Keratinocyte (primary cell): ENCODE data around the gene MRPL9. TPM values are rescaled to one million over a fixed set of nuclear protein-coding genes. Genes with fewer than 3 reads are reported as not detected.

Source experiments
- DNase-seq: peaks from one replicate; pipeline ENCODE4 v3.0.0-alpha.2; 2011; ENCODE audit warnings: low read depth, missing footprints, low spot score
- FAIRE-seq: peaks from 2 replicates; lab custom pipeline; 2011; peaks lifted over from hg19 to GRCh38; lab: Jason Lieb, UNC
- H2AFZ ChIP-seq: 2 replicates; pipeline ENCODE4 v1.6.0; 2012; ENCODE audit warnings: low read length, control low read depth, inconsistent platforms; ENCODE audit not compliant: control insufficient read depth
- H3K27ac ChIP-seq: 2 replicates; pipeline ENCODE4 v1.5.1; 2011; ENCODE audit warnings: low read length; ENCODE audit not compliant: control insufficient read depth, insufficient read depth
- H3K27me3 ChIP-seq: 3 replicates; pipeline ENCODE4 v1.6.0; 2011; ENCODE audit warnings: low read length; ENCODE audit not compliant: control insufficient read depth, insufficient read depth; ENCODE audit errors: extremely low read depth
- H3K36me3 ChIP-seq, 2 experiments: 2 replicates in 1 of 2; 3 replicates in 1 of 2; pipeline ENCODE4 v1.5.1; 2011; ENCODE audit warnings: low read length in 2 of 2, mild to moderate bottlenecking in 1 of 2; ENCODE audit not compliant: control insufficient read depth in 2 of 2, insufficient read depth in 2 of 2; ENCODE audit errors: extremely low read depth in 1 of 2
- H3K4me1 ChIP-seq: 3 replicates; pipeline ENCODE4 v1.5.1; 2011; ENCODE audit warnings: low read length; ENCODE audit not compliant: control insufficient read depth, insufficient read depth; ENCODE audit errors: extremely low read depth
- H3K4me2 ChIP-seq: 3 replicates; pipeline ENCODE4 v1.6.0; 2011; ENCODE audit warnings: low read depth, low read length; ENCODE audit not compliant: control insufficient read depth, insufficient read depth; ENCODE audit errors: extremely low read depth
- H3K4me3 ChIP-seq, 3 experiments: fragments of 200-600 bp in 1 of 3; sonication (generic) in 1 of 3; 2 replicates in 2 of 3; 3 replicates in 1 of 3; pipeline ENCODE4 v1.5.1; 2011 to 2016; ENCODE audit warnings: low read length in 3 of 3, mild to moderate bottlenecking in 3 of 3, control low read depth in 2 of 3, inconsistent platforms in 1 of 3, low read depth in 1 of 3, mixed read lengths in 1 of 3, mixed run types in 1 of 3, moderate library complexity in 1 of 3; ENCODE audit not compliant: control insufficient read depth in 2 of 3, insufficient read depth in 2 of 3; ENCODE audit errors: extremely low read depth in 1 of 3
- H3K79me2 ChIP-seq: 2 replicates; pipeline ENCODE4 v1.6.0; 2012; ENCODE audit warnings: low read length; ENCODE audit not compliant: control insufficient read depth, insufficient read depth
- H3K9ac ChIP-seq: 3 replicates; pipeline ENCODE4 v1.6.0; 2011; ENCODE audit warnings: low read length; ENCODE audit not compliant: control insufficient read depth, insufficient read depth; ENCODE audit errors: extremely low read depth
- H3K9me1 ChIP-seq: 3 replicates; pipeline ENCODE4 v1.6.0; 2011; ENCODE audit warnings: low read length; ENCODE audit not compliant: control insufficient read depth, insufficient read depth; ENCODE audit errors: extremely low read depth
- H3K9me3 ChIP-seq: 2 replicates; pipeline ENCODE4 v1.5.1; 2012; ENCODE audit warnings: low read depth, low read length; ENCODE audit not compliant: control insufficient read depth
- H4K20me1 ChIP-seq: 3 replicates; pipeline ENCODE4 v1.6.0; 2011; ENCODE audit warnings: low read length; ENCODE audit not compliant: control insufficient read depth, insufficient read depth; ENCODE audit errors: extremely low read depth
- CTCF ChIP-seq, 3 experiments: IDR thresholded peaks in 1 of 3; conservative IDR thresholded peaks in 1 of 3; optimal IDR thresholded peaks in 1 of 3; 2 replicates in 2 of 3; 3 replicates in 1 of 3; pipeline versions ENCODE3 to v1.5.1; 2011; ENCODE audit warnings: low read length in 3 of 3, mild to moderate bottlenecking in 3 of 3, moderate library complexity in 2 of 3, control low read depth in 1 of 3, inconsistent platforms in 1 of 3; ENCODE audit not compliant: insufficient read depth in 2 of 3; ENCODE audit errors: extremely low read depth in 1 of 3
- EZH2 ChIP-seq: IDR thresholded peaks from one replicate; pipeline ENCODE4 v1.6.1; 2012; ENCODE audit warnings: inconsistent platforms, mild to moderate bottlenecking, low read length, moderate library complexity
- dilution Hi-C: fragments of 300-500 bp; cut with MboI; formaldehyde crosslinking; loops from one replicate; pipeline ENCODE4 v1.7.0; 2020; ENCODE audit warnings: low sequenced_read_pairs; ENCODE audit not compliant: extremely low pct_ligation_motif_present
- polyA plus RNA-seq, 5 experiments: library from polyadenylated mRNA; depleted of rRNA in 3 of 5; stranded (reverse) in 3 of 5; stranded (forward) in 1 of 5; unstranded in 1 of 5; fragments of >200 nt; gene quantifications; 1 replicate in 1 of 5; 2 replicates in 3 of 5; 3 replicates in 1 of 5; pipeline versions ENCODE4 v1.2.1 to v1.2.3, GENCODE V29; 2011 to 2012; ENCODE audit warnings: missing spikeins in 2 of 5, low read depth in 1 of 5, low replicate concordance in 1 of 5

MRPL9 gene
- polyA plus RNA-seq, 1 donor (not counting 4 experiments of a cell fraction or from before 2014, with no cell fraction given): 125 TPM

DNA sequence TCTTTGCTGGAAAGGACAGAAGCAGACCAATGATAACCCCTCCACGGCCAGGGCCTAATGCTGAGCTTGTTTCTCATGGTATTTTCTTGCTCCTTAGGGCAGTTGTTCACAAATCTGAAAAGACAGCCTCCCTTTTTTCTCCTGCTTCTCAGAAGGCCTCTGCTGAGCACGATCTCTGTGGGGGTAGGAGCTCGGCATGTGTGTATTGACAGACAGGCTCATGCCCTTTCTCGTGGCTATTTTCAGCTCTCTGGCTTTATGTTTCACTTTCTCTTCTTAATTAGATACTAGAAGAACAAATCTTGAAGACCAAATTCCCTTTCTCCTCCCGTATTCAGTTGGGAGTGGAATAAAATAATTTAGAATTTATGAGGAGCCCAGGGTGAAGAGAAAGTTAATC, 42.7 kb downstream of the MRPL9 start:
- dilution Hi-C loops: no loop called here
- H3K36me3 ChIP-seq: no peaks in the 10 kb centered on the region
- DNase-seq (no peak), FAIRE-seq (no peak)
- no peak overlapping the region for H3K9ac ChIP-seq
- no peak for TF ChIP-seq EZH2
- TF ChIP-seq CTCF (optimal IDR thresholded peaks at IDR 0.05 in 1 of 3, IDR thresholded peaks at IDR 0.05 in 1 of 3, conservative IDR thresholded peaks at IDR 0.05 in 1 of 3; ENCODE audit: extremely low read depth in 1 of 3, insufficient read depth in 2 of 3, low read length in 3 of 3): no peak
- no peaks in the 10 kb centered on the region for H3K79me2 ChIP-seq
- H3K9me1 ChIP-seq: no peaks in the 10 kb centered on the region
- no peaks in the 10 kb centered on the region for H3K9me3 ChIP-seq
- H3K27me3 ChIP-seq: peaks cover 59% of the 10 kb centered on the region
- H3K27ac ChIP-seq: no peak overlapping the region
- H2AFZ ChIP-seq: no peak overlapping the region
- H3K4me1 ChIP-seq: peaks cover 4% of the 10 kb centered on the region
- H3K4me2 ChIP-seq: peak overlapping the region; percentile 49
- no peak overlapping the region for H3K4me3 ChIP-seq
- H4K20me1 ChIP-seq: no peaks in the 10 kb centered on the region

DNA sequence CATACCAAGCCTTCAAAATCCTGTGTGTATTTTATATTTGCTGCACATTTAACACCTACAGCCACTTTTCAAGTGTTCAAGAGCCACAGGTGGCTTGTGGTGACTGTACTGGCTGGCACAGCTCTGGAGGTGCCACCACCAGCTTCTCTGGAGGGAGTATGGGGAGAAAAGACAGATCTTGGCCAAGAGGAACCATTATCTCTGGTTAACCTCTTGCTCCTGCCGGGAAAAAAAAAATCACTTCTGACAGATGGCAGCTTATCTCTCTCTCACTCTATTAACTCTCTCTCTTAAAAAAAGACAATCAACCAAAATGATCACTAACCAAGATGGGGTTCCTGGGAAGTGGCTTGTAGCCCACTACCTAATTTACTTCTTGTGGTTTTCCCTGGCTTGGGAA, 43.2 kb downstream of the MRPL9 start:
- peaks cover 63% of the 10 kb centered on the region for H3K27me3 ChIP-seq
- no peak for TF ChIP-seq EZH2
- TF ChIP-seq CTCF (optimal IDR thresholded peaks at IDR 0.05 in 1 of 3, IDR thresholded peaks at IDR 0.05 in 1 of 3, conservative IDR thresholded peaks at IDR 0.05 in 1 of 3; ENCODE audit: extremely low read depth in 1 of 3, insufficient read depth in 2 of 3, low read length in 3 of 3): no peak

More for the DNA sequence above, 43.2 kb downstream of the MRPL9 start:
- no peak overlapping the region for H3K4me3 ChIP-seq
- H3K4me1 ChIP-seq: peaks cover 4% of the 10 kb centered on the region
- dilution Hi-C loops: no loop called here
- H3K27ac ChIP-seq: no peak overlapping the region
- no peaks in the 10 kb centered on the region for H3K36me3 ChIP-seq
- H3K4me2 ChIP-seq: no peak overlapping the region
- H3K9me3 ChIP-seq: no peaks in the 10 kb centered on the region
- FAIRE-seq: no peak
- no peaks in the 10 kb centered on the region for H4K20me1 ChIP-seq
- DNase-seq: no peak
- no peaks in the 10 kb centered on the region for H3K9me1 ChIP-seq
- H3K79me2 ChIP-seq: no peaks in the 10 kb centered on the region
- H2AFZ ChIP-seq: no peak overlapping the region
- H3K9ac ChIP-seq: no peak overlapping the region
